K562 (cell line): ENCODE measurements around the gene LGALS3. TPM values are rescaled to one million over a fixed set of nuclear protein-coding genes. Genes with fewer than 3 reads are reported as not detected.

Source experiments
- CAMTA2 ChIP-seq: fragments of 250-450 bp; sonication (Bioruptor Pico); conservative IDR thresholded peaks from 2 replicates; pipeline ENCODE4 v1.5.1; 2022
- CXXC5 ChIP-seq: fragments of 250-450 bp; sonication (Bioruptor Pico); IDR thresholded peaks from 2 replicates; pipeline ENCODE4 v1.8.0; 2022; ENCODE audit warnings: inconsistent platforms, mild to moderate bottlenecking, moderate library complexity
- ESRRB ChIP-seq: fragments of 250-450 bp; sonication (Bioruptor Pico); IDR thresholded peaks from 2 replicates; pipeline ENCODE4 v1.5.0; 2020; ENCODE audit warnings: mild to moderate bottlenecking, moderate library complexity, borderline replicate concordance
- FOSL1 ChIP-seq: fragments of 200-800 bp; sonication (Bioruptor generic); conservative IDR thresholded peaks from 2 replicates; pipeline ENCODE4 v1.6.1; 2016; ENCODE audit warnings: missing genetic modification characterization, missing compliant biosample characterization
- TAF7 ChIP-seq: fragments of 450-650 bp; IDR thresholded peaks from 2 replicates; pipeline ENCODE4 v1.6.1; 2016; ENCODE audit warnings: missing genetic modification characterization, missing compliant biosample characterization
- TAF9B ChIP-seq: fragments of 450-650 bp; IDR thresholded peaks from 2 replicates; pipeline ENCODE4 v1.6.1; 2018; ENCODE audit warnings: mild to moderate bottlenecking; ENCODE audit not compliant: partially characterized antibody
- TRIM28 ChIP-seq: fragments of 450-650 bp; IDR thresholded peaks from 2 replicates; pipeline ENCODE4 v1.6.1; 2017
- ZNF263 ChIP-seq: sonication (generic); formaldehyde crosslinking; IDR thresholded peaks from 2 replicates; pipeline ENCODE4 v1.8.0; 2022; ENCODE audit warnings: mild to moderate bottlenecking, missing genetic modification reagents, borderline replicate concordance
- ZNF583 ChIP-seq: fragments of 250-450 bp; sonication (Bioruptor Pico); IDR thresholded peaks from 2 replicates; pipeline ENCODE4 v1.4.0; 2020
- ZNF699 ChIP-seq: fragments of 250-450 bp; sonication (Bioruptor Pico); IDR thresholded peaks from 2 replicates; pipeline ENCODE4 v1.8.0; 2021; ENCODE audit warnings: mild to moderate bottlenecking, moderate library complexity; ENCODE audit not compliant: insufficient replicate concordance
- ZNF76 ChIP-seq: fragments of 250-450 bp; sonication (Bioruptor Pico); IDR thresholded peaks from 2 replicates; pipeline ENCODE4 v1.4.0; 2020; ENCODE audit warnings: mild to moderate bottlenecking, moderate library complexity, borderline replicate concordance
- ZNF766 ChIP-seq: fragments of 200-800 bp; sonication (Bioruptor generic); conservative IDR thresholded peaks from 2 replicates; pipeline ENCODE4 v1.6.1; 2016; ENCODE audit warnings: missing genetic modification characterization, missing compliant biosample characterization
- polyA plus RNA-seq, 8 experiments: library from polyadenylated mRNA; depleted of rRNA in 4 of 8; stranded (reverse) in 5 of 8; unstranded in 3 of 8; fragments of >200 nt; fragmentation: Nextera tagmentation in 2 of 8; fragmentation: Illumina TruSeq in 1 of 8; extraction: Ambion mirVana in 2 of 8; extraction: Trizol in 1 of 8; gene quantifications; 2 replicates each; pipeline versions ENCODE4 v1.2.1 to v1.2.3, GENCODE V29; 2011 to 2014; ENCODE audit warnings: inconsistent platforms in 1 of 8, missing spikeins in 1 of 8
- total RNA-seq, 7 experiments: library from RNA; depleted of rRNA in 6 of 7; stranded (reverse); fragments of >200 nt in 6 of 7; fragmentation: Illumina TruSeq in 2 of 7; extraction: Trizol in 2 of 7; gene quantifications; 2 replicates each; pipeline versions ENCODE4 v1.2.1 to v1.2.3, GENCODE V29; 2011 to 2021; ENCODE audit warnings: low replicate concordance in 1 of 7
- TF ChIP-seq, protein P1 (sequence below): fragments of 450-650 bp; conservative IDR thresholded peaks from 2 replicates; pipeline ENCODE4 v1.6.1; 2016; ENCODE audit warnings: missing genetic modification characterization, low read depth, mild to moderate bottlenecking, missing compliant biosample characterization, moderate library complexity
- TF ChIP-seq, protein P2 (sequence below): IDR thresholded peaks from 2 replicates; pipeline ENCODE4 v1.6.1; 2014; ENCODE audit warnings: antibody characterized with exemption
- TF ChIP-seq, protein P3 (sequence below): fragments of 250-450 bp; sonication (Bioruptor Pico); IDR thresholded peaks from 2 replicates; pipeline ENCODE4 v1.5.0; 2021
- TF ChIP-seq, protein P4 (sequence below): fragments of 450-650 bp; IDR thresholded peaks from 2 replicates; pipeline ENCODE4 v1.6.1; 2016; ENCODE audit warnings: low read depth, mild to moderate bottlenecking, moderate library complexity
- TF ChIP-seq, protein P5 (sequence below): fragments of 250-450 bp; sonication (Bioruptor Pico); IDR thresholded peaks from 2 replicates; pipeline ENCODE4 v1.4.0; 2020
- TF ChIP-seq, protein P6 (sequence below): fragments of 200-800 bp; sonication (Bioruptor generic); IDR thresholded peaks from 2 replicates; pipeline ENCODE4 v1.6.1; 2017; ENCODE audit warnings: missing genetic modification characterization, missing compliant biosample characterization

The LGALS3 gene
- total and polyA plus RNA-seq, 9 of the 15 experiments (the other 6 are each of a cell fraction or from before 2014, with no cell fraction given), result 0.04 to 1.9 (median 1.1) TPM

DNA sequence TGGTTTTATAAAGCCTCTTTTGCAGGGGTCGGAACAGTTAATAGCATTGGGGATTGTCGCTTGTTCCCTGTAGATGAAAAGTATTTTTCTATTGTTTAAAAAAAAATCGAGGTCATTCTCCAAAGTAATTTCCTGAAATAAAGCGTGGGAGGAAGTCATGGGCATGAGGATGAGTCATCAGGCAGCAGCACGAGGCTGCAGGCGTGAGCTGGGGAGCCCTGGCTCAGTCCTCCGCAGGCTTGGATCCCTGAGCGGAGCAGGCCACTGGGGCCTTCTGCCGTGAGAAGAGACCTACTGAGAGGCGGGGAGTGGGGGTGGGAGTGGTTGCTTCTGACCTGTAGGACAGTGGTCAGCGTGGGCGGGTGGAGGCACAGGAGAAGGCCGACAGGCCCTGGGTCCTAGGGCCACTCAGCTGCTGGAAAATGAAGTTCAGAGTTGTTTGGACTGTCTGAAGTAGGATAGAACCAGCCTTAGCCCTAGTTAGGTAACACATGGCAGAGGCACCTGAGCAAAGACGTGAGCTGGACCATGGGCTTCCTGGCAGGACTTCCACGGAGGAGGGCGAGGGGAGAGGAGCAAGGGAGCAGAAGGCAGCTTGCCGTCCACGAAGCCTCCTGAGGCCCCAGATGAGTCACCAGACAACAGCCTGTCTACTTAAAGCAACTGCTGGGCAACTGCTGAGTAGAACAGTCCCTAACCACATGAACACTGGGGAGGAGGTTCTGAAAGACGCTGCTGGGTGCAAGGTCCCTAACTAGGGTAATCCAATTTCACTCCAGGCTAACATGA is 21.1 kb upstream of the LGALS3 start (continued):
- TF ChIP-seq, protein P1, sequence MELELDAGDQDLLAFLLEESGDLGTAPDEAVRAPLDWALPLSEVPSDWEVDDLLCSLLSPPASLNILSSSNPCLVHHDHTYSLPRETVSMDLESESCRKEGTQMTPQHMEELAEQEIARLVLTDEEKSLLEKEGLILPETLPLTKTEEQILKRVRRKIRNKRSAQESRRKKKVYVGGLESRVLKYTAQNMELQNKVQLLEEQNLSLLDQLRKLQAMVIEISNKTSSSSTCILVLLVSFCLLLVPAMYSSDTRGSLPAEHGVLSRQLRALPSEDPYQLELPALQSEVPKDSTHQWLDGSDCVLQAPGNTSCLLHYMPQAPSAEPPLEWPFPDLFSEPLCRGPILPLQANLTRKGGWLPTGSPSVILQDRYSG (tag), result peak; percentile 80
- TF ChIP-seq, protein P2, sequence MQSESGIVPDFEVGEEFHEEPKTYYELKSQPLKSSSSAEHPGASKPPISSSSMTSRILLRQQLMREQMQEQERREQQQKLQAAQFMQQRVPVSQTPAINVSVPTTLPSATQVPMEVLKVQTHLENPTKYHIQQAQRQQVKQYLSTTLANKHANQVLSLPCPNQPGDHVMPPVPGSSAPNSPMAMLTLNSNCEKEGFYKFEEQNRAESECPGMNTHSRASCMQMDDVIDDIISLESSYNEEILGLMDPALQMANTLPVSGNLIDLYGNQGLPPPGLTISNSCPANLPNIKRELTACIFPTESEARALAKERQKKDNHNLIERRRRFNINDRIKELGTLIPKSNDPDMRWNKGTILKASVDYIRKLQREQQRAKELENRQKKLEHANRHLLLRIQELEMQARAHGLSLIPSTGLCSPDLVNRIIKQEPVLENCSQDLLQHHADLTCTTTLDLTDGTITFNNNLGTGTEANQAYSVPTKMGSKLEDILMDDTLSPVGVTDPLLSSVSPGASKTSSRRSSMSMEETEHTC, result 0 out of 2 replicates have a peak, but pooled peaks have one; percentile 62
- TF ChIP-seq ZNF699 (peak; percentile 19), TAF9B (peak; percentile 44), ESRRB (no peak), CXXC5 (CRISPR knock-in tag) (peak; percentile 81), TAF7 (0 out of 2 replicates have a peak, but pooled peaks have one; percentile 19), ZNF263 (CRISPR knock-in tag) (peak; percentile 48; the same call in 1 of the 2 replicates), ZNF76 (CRISPR knock-in tag) (peak; percentile 78; the same call in 1 of the 2 replicates), ZNF583 (CRISPR knock-in tag) (0 out of 2 replicates have a peak, but pooled peaks have one; percentile 83), ZNF766 (CRISPR knock-in tag) (peak; percentile 40; the same call in 1 of the 2 replicates), CAMTA2 (CRISPR knock-in tag) (no peak), FOSL1 (tag) (peak; percentile 99), TRIM28 (peak; percentile 61; the same call in 1 of the 2 replicates)
- TF ChIP-seq, protein P3, sequence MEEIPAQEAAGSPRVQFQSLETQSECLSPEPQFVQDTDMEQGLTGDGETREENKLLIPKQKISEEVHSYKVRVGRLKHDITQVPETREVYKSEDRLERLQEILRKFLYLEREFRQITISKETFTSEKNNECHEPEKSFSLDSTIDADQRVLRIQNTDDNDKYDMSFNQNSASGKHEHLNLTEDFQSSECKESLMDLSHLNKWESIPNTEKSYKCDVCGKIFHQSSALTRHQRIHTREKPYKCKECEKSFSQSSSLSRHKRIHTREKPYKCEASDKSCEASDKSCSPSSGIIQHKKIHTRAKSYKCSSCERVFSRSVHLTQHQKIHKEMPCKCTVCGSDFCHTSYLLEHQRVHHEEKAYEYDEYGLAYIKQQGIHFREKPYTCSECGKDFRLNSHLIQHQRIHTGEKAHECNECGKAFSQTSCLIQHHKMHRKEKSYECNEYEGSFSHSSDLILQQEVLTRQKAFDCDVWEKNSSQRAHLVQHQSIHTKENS (CRISPR knock-in tag), result no peak
- TF ChIP-seq, protein P4, sequence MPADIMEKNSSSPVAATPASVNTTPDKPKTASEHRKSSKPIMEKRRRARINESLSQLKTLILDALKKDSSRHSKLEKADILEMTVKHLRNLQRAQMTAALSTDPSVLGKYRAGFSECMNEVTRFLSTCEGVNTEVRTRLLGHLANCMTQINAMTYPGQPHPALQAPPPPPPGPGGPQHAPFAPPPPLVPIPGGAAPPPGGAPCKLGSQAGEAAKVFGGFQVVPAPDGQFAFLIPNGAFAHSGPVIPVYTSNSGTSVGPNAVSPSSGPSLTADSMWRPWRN, result no peak
- TF ChIP-seq, protein P5, sequence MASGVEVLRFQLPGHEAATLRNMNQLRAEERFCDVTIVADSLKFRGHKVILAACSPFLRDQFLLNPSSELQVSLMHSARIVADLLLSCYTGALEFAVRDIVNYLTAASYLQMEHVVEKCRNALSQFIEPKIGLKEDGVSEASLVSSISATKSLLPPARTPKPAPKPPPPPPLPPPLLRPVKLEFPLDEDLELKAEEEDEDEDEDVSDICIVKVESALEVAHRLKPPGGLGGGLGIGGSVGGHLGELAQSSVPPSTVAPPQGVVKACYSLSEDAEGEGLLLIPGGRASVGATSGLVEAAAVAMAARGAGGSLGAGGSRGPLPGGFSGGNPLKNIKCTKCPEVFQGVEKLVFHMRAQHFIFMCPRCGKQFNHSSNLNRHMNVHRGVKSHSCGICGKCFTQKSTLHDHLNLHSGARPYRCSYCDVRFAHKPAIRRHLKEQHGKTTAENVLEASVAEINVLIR (CRISPR knock-in tag), result 0 out of 2 replicates have a peak, but pooled peaks have one; percentile 9
- TF ChIP-seq, protein P6, sequence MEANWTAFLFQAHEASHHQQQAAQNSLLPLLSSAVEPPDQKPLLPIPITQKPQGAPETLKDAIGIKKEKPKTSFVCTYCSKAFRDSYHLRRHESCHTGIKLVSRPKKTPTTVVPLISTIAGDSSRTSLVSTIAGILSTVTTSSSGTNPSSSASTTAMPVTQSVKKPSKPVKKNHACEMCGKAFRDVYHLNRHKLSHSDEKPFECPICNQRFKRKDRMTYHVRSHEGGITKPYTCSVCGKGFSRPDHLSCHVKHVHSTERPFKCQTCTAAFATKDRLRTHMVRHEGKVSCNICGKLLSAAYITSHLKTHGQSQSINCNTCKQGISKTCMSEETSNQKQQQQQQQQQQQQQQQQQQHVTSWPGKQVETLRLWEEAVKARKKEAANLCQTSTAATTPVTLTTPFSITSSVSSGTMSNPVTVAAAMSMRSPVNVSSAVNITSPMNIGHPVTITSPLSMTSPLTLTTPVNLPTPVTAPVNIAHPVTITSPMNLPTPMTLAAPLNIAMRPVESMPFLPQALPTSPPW (CRISPR knock-in tag), result peak; percentile 55
